Nephron progenitor cell (in vitro differentiated cells): ENCODE data around the gene BSG.

Experiments
- DNase-seq: peaks from one replicate; pipeline ENCODE4 v3.0.0; 2021
- H3K27ac Mint-ChIP-seq: 2 replicates; pipeline ENCODE4 v1.8.0; 2021; ENCODE audit warnings: mild to moderate bottlenecking, moderate library complexity, mixed read lengths
- H3K27me3 Mint-ChIP-seq: 2 replicates; pipeline ENCODE4 v1.8.0; 2021; ENCODE audit warnings: mild to moderate bottlenecking, low read depth, mixed read lengths; ENCODE audit not compliant: poor library complexity
- H3K36me3 Mint-ChIP-seq: 2 replicates; pipeline ENCODE4 v1.8.0; 2021; ENCODE audit warnings: low read depth, mixed read lengths
- H3K4me1 Mint-ChIP-seq: 2 replicates; pipeline ENCODE4 v1.8.0; 2021; ENCODE audit warnings: mixed read lengths
- H3K4me3 Mint-ChIP-seq: 2 replicates; pipeline ENCODE4 v1.8.0; 2021; ENCODE audit warnings: mild to moderate bottlenecking, moderate library complexity, mixed read lengths
- H3K9me3 Mint-ChIP-seq: 2 replicates; pipeline ENCODE4 v1.8.0; 2021; ENCODE audit warnings: mild to moderate bottlenecking, moderate library complexity, mixed read lengths
- CTCF ChIP-seq: fragments of 200-600 bp; sonication (generic); IDR thresholded peaks from 2 replicates; pipeline ENCODE4 v1.5.0; 2021; ENCODE audit warnings: antibody characterized with exemption

Gene BSG

GRCh38 chr19:533364-534058 lies 38.9 kb upstream of the BSG start:
- no peaks in the 10 kb centered on the region for H3K9me3 Mint-ChIP-seq
- H3K27ac Mint-ChIP-seq: no peak overlapping the region
- H3K27me3 Mint-ChIP-seq: no peaks in the 10 kb centered on the region
- H3K4me3 Mint-ChIP-seq: peak overlapping the region; percentile 91
- peaks cover 9% of the 10 kb centered on the region for H3K36me3 Mint-ChIP-seq
- no peak for DNase-seq
- H3K4me1 Mint-ChIP-seq: peaks cover 30% of the 10 kb centered on the region
- no peak for TF ChIP-seq CTCF

GRCh38 chr19:534088-534487 lies 38.3 kb upstream of the BSG start:
- Mint-ChIP-seq H3K4me3 (peak overlapping the region; percentile 91), H3K4me1 (peaks cover 29% of the 10 kb centered on the region), H3K36me3 (peaks cover 10% of the 10 kb centered on the region), H3K27ac (no peak overlapping the region), H3K27me3 (no peaks in the 10 kb centered on the region), H3K9me3 (no peaks in the 10 kb centered on the region)
- TF ChIP-seq CTCF: no peak
- DNase-seq: no peak

GRCh38 chr19:535017-535835 lies 37.2 kb upstream of the BSG start:
- DNase-seq: no peak
- Mint-ChIP-seq H3K27ac (no peak overlapping the region), H3K36me3 (peaks cover 10% of the 10 kb centered on the region), H3K9me3 (no peaks in the 10 kb centered on the region), H3K27me3 (no peaks in the 10 kb centered on the region), H3K4me3 (no peak overlapping the region), H3K4me1 (peaks cover 25% of the 10 kb centered on the region)
- TF ChIP-seq CTCF: no peak

- Mint-ChIP-seq H3K4me1 (peaks cover 20% of the 10 kb centered on the region), H3K27ac (peak overlapping the region; percentile 54), H3K9me3 (no peaks in the 10 kb centered on the region), H3K27me3 (no peaks in the 10 kb centered on the region), H3K36me3 (peaks cover 10% of the 10 kb centered on the region), H3K4me3 (no peak overlapping the region)
- TF ChIP-seq CTCF: no peak
- no peak for DNase-seq
Observed at GRCh38 chr19:536031-536880, 36.1 kb upstream of the BSG start.

GRCh38 chr19:536881-537404 lies 35.5 kb upstream of the BSG start:
- Mint-ChIP-seq H3K4me1 (peaks cover 20% of the 10 kb centered on the region), H3K27me3 (no peaks in the 10 kb centered on the region), H3K27ac (no peak overlapping the region), H3K4me3 (no peak overlapping the region), H3K9me3 (no peaks in the 10 kb centered on the region), H3K36me3 (peaks cover 10% of the 10 kb centered on the region)
- TF ChIP-seq CTCF: no peak
- DNase-seq: no peak
